Endothelial cell (in vitro differentiated cells): ENCODE data around the gene FAM89B. TPM values are rescaled to one million over a fixed set of nuclear protein-coding genes. Genes with fewer than 3 reads are reported as not detected.

Source experiments
- DNase-seq: peaks from one replicate; pipeline ENCODE4 v3.0.0; 2021; ENCODE audit warnings: low spot score
- H3K27ac Mint-ChIP-seq: one replicate; pipeline ENCODE4 v1.8.0; 2021; ENCODE audit warnings: mixed read lengths, inconsistent platforms; ENCODE audit not compliant: unreplicated experiment
- H3K27me3 Mint-ChIP-seq: one replicate; pipeline ENCODE4 v1.8.0; 2021; ENCODE audit warnings: mild to moderate bottlenecking, moderate library complexity, mixed read lengths, inconsistent platforms; ENCODE audit not compliant: unreplicated experiment
- H3K36me3 Mint-ChIP-seq: one replicate; pipeline ENCODE4 v1.8.0; 2021; ENCODE audit warnings: mild to moderate bottlenecking, low read depth, mixed read lengths, inconsistent platforms; ENCODE audit not compliant: unreplicated experiment
- H3K4me1 Mint-ChIP-seq: one replicate; pipeline ENCODE4 v1.8.0; 2021; ENCODE audit warnings: mild to moderate bottlenecking, mixed read lengths, inconsistent platforms; ENCODE audit not compliant: unreplicated experiment
- H3K4me3 Mint-ChIP-seq: one replicate; pipeline ENCODE4 v1.8.0; 2021; ENCODE audit warnings: mild to moderate bottlenecking, mixed read lengths, inconsistent platforms; ENCODE audit not compliant: unreplicated experiment
- H3K9me3 Mint-ChIP-seq: one replicate; pipeline ENCODE4 v1.8.0; 2021; ENCODE audit warnings: mixed read lengths, inconsistent platforms; ENCODE audit not compliant: unreplicated experiment
- total RNA-seq: library from RNA; stranded (reverse); fragmentation: NEBNext Ultra II Directional; extraction: Animal tissue kit (Norgen Biotek cat#: 25700); gene quantifications from one replicate; pipeline ENCODE4 v1.2.1, GENCODE V29; 2021; ENCODE audit not compliant: unreplicated experiment
- TF ChIP-seq, protein P1 (sequence below): fragments of 200-600 bp; sonication (generic); IDR thresholded peaks from one replicate; pipeline ENCODE4 v1.5.0; 2021; ENCODE audit warnings: antibody characterized with exemption; ENCODE audit not compliant: unreplicated experiment

The FAM89B gene
- total RNA-seq, 1 donor from 2014 or later = 44.7 TPM

DNA sequence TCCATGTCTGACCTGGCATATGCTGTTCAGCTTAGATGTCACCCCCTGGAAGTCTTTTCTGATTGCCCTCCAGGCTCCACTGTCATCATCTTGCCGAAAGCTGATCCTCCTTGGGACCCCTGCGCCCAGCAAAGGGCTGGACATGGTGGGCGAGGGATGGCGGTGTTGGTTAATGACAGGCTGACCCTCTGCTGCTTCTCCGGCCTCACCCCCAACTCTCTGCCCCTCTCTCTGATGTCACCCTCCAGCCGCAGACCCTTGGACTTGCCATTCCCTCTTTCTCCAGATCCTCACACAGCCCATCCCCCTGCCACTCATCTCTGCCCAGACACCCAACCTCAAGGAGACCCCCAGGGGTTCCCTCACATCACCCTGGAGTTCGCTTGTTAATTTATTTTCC, 5.8 kb downstream of the FAM89B start:
- Mint-ChIP-seq H3K4me3 (peak overlapping the region; percentile 56), H3K9me3 (no peaks in the 10 kb centered on the region), H3K27ac (peak overlapping the region; percentile 61), H3K27me3 (peaks cover 35% of the 10 kb centered on the region), H3K4me1 (peaks cover 14% of the 10 kb centered on the region), H3K36me3 (peaks cover 3% of the 10 kb centered on the region)
- DNase-seq = no peak
- TF ChIP-seq, protein P1, sequence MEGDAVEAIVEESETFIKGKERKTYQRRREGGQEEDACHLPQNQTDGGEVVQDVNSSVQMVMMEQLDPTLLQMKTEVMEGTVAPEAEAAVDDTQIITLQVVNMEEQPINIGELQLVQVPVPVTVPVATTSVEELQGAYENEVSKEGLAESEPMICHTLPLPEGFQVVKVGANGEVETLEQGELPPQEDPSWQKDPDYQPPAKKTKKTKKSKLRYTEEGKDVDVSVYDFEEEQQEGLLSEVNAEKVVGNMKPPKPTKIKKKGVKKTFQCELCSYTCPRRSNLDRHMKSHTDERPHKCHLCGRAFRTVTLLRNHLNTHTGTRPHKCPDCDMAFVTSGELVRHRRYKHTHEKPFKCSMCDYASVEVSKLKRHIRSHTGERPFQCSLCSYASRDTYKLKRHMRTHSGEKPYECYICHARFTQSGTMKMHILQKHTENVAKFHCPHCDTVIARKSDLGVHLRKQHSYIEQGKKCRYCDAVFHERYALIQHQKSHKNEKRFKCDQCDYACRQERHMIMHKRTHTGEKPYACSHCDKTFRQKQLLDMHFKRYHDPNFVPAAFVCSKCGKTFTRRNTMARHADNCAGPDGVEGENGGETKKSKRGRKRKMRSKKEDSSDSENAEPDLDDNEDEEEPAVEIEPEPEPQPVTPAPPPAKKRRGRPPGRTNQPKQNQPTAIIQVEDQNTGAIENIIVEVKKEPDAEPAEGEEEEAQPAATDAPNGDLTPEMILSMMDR = no peak

DNA sequence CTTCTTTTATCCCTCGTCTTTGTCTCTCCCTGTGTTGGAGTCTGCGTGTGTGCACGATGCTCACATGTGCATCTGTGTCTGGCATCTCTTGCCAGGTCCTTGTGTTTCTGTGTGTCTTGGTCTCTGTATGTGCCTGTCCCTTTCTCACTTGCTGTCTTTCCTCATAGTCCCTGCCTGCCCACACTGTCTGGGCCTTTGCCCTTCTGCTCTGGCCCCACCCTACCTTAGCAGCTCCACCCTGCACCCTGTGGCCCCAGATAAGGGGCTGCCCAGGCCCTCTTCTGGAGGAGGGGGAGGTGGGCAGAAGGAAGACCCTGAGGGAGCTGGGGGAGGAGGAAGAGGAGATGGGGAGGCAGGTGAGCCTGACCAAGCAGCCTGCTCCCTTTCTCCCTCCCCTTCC, 6.3 kb downstream of the FAM89B start:
- Mint-ChIP-seq H3K36me3 (peaks cover 3% of the 10 kb centered on the region), H3K4me3 (peak overlapping the region; percentile 56), H3K27ac (peak overlapping the region; percentile 61), H3K9me3 (no peaks in the 10 kb centered on the region), H3K4me1 (peaks cover 15% of the 10 kb centered on the region), H3K27me3 (peaks cover 39% of the 10 kb centered on the region)
- TF ChIP-seq, protein P1 = no peak
- DNase-seq = no peak

DNA sequence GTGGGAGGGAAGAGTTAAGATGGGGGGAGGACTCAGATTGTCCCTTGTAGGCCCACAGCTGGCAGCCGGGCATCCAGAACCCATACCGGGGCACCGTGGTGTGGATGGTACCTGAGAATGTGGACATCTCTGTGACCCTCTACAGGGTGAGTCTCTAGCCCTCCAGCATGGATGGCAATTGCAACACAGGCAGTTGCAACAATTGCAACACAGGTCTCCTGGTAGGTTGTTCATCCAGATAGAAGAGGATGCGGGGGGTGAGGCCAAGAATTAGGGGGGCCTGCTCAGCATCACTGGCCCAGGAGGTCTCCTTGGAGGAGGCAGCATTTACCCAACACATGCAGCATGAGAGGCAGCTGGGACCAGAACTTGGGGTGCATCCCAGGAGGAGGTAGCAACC, 7.0 kb downstream of the FAM89B start:
- Mint-ChIP-seq H3K9me3 (no peaks in the 10 kb centered on the region), H3K36me3 (peaks cover 3% of the 10 kb centered on the region), H3K27me3 (peaks cover 44% of the 10 kb centered on the region), H3K27ac (no peak overlapping the region), H3K4me3 (no peak overlapping the region), H3K4me1 (peaks cover 13% of the 10 kb centered on the region)
- TF ChIP-seq, protein P1 = no peak
- DNase-seq = no peak

DNA sequence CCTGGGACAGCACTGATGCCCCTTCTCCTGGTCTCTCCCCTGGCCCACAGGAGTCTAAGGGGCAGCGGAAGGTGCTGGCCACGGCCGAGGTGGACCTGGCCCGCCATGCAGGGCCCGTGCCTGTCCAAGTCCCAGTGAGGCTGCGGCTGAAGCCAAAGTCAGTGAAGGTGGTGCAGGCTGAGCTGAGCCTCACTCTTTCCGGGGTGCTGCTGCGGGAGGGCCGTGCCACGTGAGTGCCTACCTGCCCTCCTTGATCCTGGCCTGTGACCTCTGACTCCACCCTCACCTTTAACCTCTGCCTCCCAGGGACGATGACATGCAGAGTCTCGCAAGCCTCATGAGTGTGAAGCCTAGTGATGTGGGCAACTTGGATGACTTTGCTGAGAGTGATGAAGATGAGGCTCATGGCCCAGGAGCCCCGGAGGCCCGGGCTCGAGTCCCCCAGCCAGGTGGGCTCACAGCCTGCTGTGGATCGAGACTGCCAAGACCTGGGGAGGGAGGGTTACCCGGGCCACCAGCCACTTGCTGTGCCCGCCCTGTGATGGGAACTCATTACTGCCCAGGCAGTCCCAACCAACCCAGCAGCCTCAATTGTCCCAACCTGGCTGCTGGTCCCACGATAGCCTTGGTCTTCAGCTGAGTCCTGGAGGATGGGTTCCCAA, 7.8 kb downstream of the FAM89B start:
- Mint-ChIP-seq H3K36me3 (peaks cover 3% of the 10 kb centered on the region), H3K27me3 (peaks cover 43% of the 10 kb centered on the region), H3K4me1 (peaks cover 8% of the 10 kb centered on the region), H3K4me3 (no peak overlapping the region), H3K9me3 (no peaks in the 10 kb centered on the region), H3K27ac (no peak overlapping the region)
- TF ChIP-seq, protein P1 = no peak
- no peak for DNase-seq

DNA sequence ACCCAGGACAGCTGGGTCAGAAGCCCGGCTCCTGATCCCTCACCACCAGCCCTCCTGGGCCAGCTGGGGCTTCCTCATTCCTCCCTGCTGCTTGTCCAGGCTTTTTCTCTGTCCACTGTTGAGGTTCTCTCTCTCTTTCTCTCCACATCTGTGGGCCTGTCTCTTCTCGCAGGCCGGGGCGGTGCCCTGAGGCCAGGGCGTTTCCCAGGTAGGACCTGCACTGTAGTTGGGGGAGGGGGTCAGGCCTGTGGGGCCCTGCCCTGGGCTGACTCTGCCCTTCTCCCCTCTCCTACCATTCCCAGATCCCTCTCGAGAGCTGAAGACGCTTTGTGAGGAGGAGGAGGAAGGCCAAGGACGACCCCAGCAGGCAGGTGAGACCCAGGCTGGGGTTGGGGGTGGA, 8.4 kb downstream of the FAM89B start:
- TF ChIP-seq, protein P1 = no peak
- Mint-ChIP-seq H3K36me3 (peaks cover 3% of the 10 kb centered on the region), H3K4me3 (no peak overlapping the region), H3K27me3 (peaks cover 46% of the 10 kb centered on the region), H3K4me1 (peaks cover 4% of the 10 kb centered on the region), H3K9me3 (no peaks in the 10 kb centered on the region), H3K27ac (peak overlapping the region; percentile 36)
- no peak for DNase-seq
